A549 (cell line): ENCODE results near the gene CIITA. TPM values are rescaled to one million over a fixed set of nuclear protein-coding genes. Genes with fewer than 3 reads are reported as not detected.

Experiments used
- ATAC-seq, 2 experiments: fragments of 200-7000 bp in 1 of 2; fragments of >200 bp in 1 of 2; cut with Nextera tagmentation in 1 of 2; cut with Tn5 transposase in 1 of 2; 3 replicates each; pipeline versions ENCODE4 v1.8.0 to v1.9.1; 2018 to 2020; ENCODE audit warnings: mild to moderate bottlenecking in 1 of 2, moderate library complexity in 1 of 2
- CTCF ChIA-PET: fragments of 300-600 bp; sonication (Branson Sonifier 250); formaldehyde crosslinking; extraction: SDS; loops from one replicate; lab custom pipeline; 2021; ENCODE audit warnings: antibody characterized with exemption, inconsistent platforms; lab: Yijun Ruan, JAX
- POLR2A ChIA-PET: fragments of 350-600 bp; formaldehyde crosslinking; extraction: SDS; loops from one replicate; lab custom pipeline; 2021; ENCODE audit warnings: antibody characterized with exemption, inconsistent platforms; lab: Yijun Ruan, JAX
- DNase-seq, 2 experiments: peaks; one replicate each; pipeline versions ENCODE4 v3.0.0 to v3.0.0-alpha.2; 2011 to 2016; ENCODE audit warnings: low read depth in 1 of 2, low spot score in 1 of 2
- FAIRE-seq: peaks from 2 replicates; lab custom pipeline; 2011; peaks lifted over from hg19 to GRCh38; lab: Jason Lieb, UNC
- H3K27ac ChIP-seq, 2 experiments: fragments of >200 bp; sonication (Bioruptor Twin); formaldehyde crosslinking; 3 replicates each; pipeline ENCODE4 v1.5.1; 2016 to 2017
- H3K4me1 ChIP-seq: fragments of >200 bp; sonication (Bioruptor Twin); formaldehyde crosslinking; 3 replicates; pipeline ENCODE4 v1.6.1; 2016
- H3K4me2 ChIP-seq: fragments of >200 bp; sonication (Bioruptor Twin); formaldehyde crosslinking; 3 replicates; pipeline ENCODE4 v1.6.1; 2016
- H3K4me3 ChIP-seq: fragments of >200 bp; sonication (Bioruptor Twin); formaldehyde crosslinking; 3 replicates; pipeline ENCODE4 v1.5.1; 2016
- H3K9me3 ChIP-seq: fragments of >200 bp; sonication (Bioruptor Twin); formaldehyde crosslinking; 3 replicates; pipeline ENCODE4 v1.6.1; 2016
- ATOH8 ChIP-seq: fragments of 250-450 bp; sonication (Bioruptor Pico); IDR thresholded peaks from 2 replicates; pipeline ENCODE4 v1.5.0; 2020; ENCODE audit warnings: low read depth, mild to moderate bottlenecking, moderate library complexity
- CEBPB ChIP-seq, 2 experiments: fragments of >200 bp in 1 of 2; sonication (Bioruptor Twin) in 1 of 2; formaldehyde crosslinking in 1 of 2; IDR thresholded peaks; 2 replicates each; pipeline ENCODE4 v1.6.1; 2012 to 2016
- CHD2 ChIP-seq: fragments of 150-350 bp; IDR thresholded peaks from 2 replicates; pipeline ENCODE4 v1.6.1; 2014; ENCODE audit warnings: low read length; ENCODE audit not compliant: partially characterized antibody
- CHD4 ChIP-seq: fragments of 200-600 bp; sonication (generic); IDR thresholded peaks from 2 replicates; pipeline ENCODE4 v1.6.1; 2016; ENCODE audit warnings: antibody characterized with exemption, mild to moderate bottlenecking, borderline replicate concordance
- EHMT2 ChIP-seq: fragments of 200-600 bp; sonication (generic); IDR thresholded peaks from 2 replicates; pipeline ENCODE4 v1.6.1; 2016; ENCODE audit warnings: antibody characterized with exemption, low read depth, mild to moderate bottlenecking, moderate library complexity
- EP300 ChIP-seq, 2 experiments: fragments of >200 bp; sonication (Bioruptor Twin); formaldehyde crosslinking; IDR thresholded peaks; 2 replicates in 1 of 2; 3 replicates in 1 of 2; pipeline ENCODE4 v1.6.1; 2016 to 2017
- FOXS1 ChIP-seq: fragments of 250-450 bp; sonication (Bioruptor Pico); IDR thresholded peaks from 2 replicates; pipeline ENCODE4 v1.5.0; 2020; ENCODE audit warnings: mild to moderate bottlenecking, moderate library complexity
- GATA3 ChIP-seq: IDR thresholded peaks from 2 replicates; pipeline ENCODE4 v1.6.1; 2012; ENCODE audit warnings: borderline replicate concordance
- HDAC2 ChIP-seq: fragments of 200-600 bp; sonication (generic); IDR thresholded peaks from 2 replicates; pipeline ENCODE4 v1.6.1; 2016
- HOXB13 ChIP-seq: fragments of 250-450 bp; sonication (Bioruptor Pico); IDR thresholded peaks from 2 replicates; pipeline ENCODE4 v1.5.0; 2020; ENCODE audit warnings: low read depth, mild to moderate bottlenecking, moderate library complexity
- HOXB5 ChIP-seq: fragments of 250-450 bp; sonication (Bioruptor Pico); IDR thresholded peaks from 2 replicates; pipeline ENCODE4 v1.5.0; 2020; ENCODE audit warnings: mild to moderate bottlenecking, moderate library complexity
- KDM1A ChIP-seq: fragments of 200-600 bp; sonication (generic); IDR thresholded peaks from 2 replicates; pipeline ENCODE4 v1.6.1; 2016; ENCODE audit warnings: low read depth, mild to moderate bottlenecking
- KDM5A ChIP-seq: fragments of 200-600 bp; sonication (generic); IDR thresholded peaks from 2 replicates; pipeline ENCODE4 v1.6.1; 2016; ENCODE audit warnings: antibody characterized with exemption, mild to moderate bottlenecking
- MAFK ChIP-seq: fragments of 450-650 bp; IDR thresholded peaks from 2 replicates; pipeline ENCODE4 v1.6.1; 2014; ENCODE audit not compliant: partially characterized antibody
- MAX ChIP-seq: IDR thresholded peaks from 2 replicates; pipeline ENCODE4 v1.6.1; 2012
- NFE2L2 ChIP-seq: fragments of 150-350 bp; conservative IDR thresholded peaks from 2 replicates; pipeline ENCODE4 v1.6.1; 2014; ENCODE audit warnings: low read length
- NPAS2 ChIP-seq: fragments of 250-450 bp; sonication (Bioruptor Pico); IDR thresholded peaks from 2 replicates; pipeline ENCODE4 v1.8.0; 2022; ENCODE audit warnings: mild to moderate bottlenecking, moderate library complexity, borderline replicate concordance
- NR3C1 ChIP-seq: fragments of >200 bp; sonication (Bioruptor Twin); formaldehyde crosslinking; IDR thresholded peaks from 3 replicates; pipeline ENCODE4 v1.6.1; 2017
- PBX3 ChIP-seq: IDR thresholded peaks from 2 replicates; pipeline ENCODE4 v1.6.1; 2012
- PHF8 ChIP-seq: fragments of 200-600 bp; sonication (generic); IDR thresholded peaks from 2 replicates; pipeline ENCODE4 v1.6.1; 2016; ENCODE audit warnings: low read depth, mild to moderate bottlenecking, antibody characterized with exemption, moderate library complexity, borderline replicate concordance
- POLR2A ChIP-seq: IDR thresholded peaks from 2 replicates; pipeline ENCODE4 v1.6.1; 2012; ENCODE audit warnings: mild to moderate bottlenecking, low read length
- POLR2AphosphoS2 ChIP-seq: conservative IDR thresholded peaks from 2 replicates; pipeline ENCODE4 v1.6.1; 2012; ENCODE audit warnings: low read length, improper control_type of control experiment, inconsistent platforms
- RNF2 ChIP-seq: fragments of 200-600 bp; sonication (generic); IDR thresholded peaks from 2 replicates; pipeline ENCODE4 v1.6.1; 2016; ENCODE audit warnings: low read depth, mild to moderate bottlenecking, antibody characterized with exemption, moderate library complexity, borderline replicate concordance
- SMC3 ChIP-seq: fragments of >200 bp; sonication (Bioruptor Twin); formaldehyde crosslinking; IDR thresholded peaks from 3 replicates; pipeline ENCODE4 v1.6.1; 2018; ENCODE audit warnings: inconsistent platforms
- TFCP2L1 ChIP-seq: fragments of 250-450 bp; sonication (Bioruptor Pico); IDR thresholded peaks from 2 replicates; pipeline ENCODE4 v1.5.0; 2021; ENCODE audit warnings: mild to moderate bottlenecking
- ZC3H11A ChIP-seq: fragments of 450-650 bp; IDR thresholded peaks from 2 replicates; pipeline ENCODE4 v1.6.1; 2014; ENCODE audit warnings: antibody characterized with exemption, mild to moderate bottlenecking
- ZFP36 ChIP-seq: fragments of 450-650 bp; IDR thresholded peaks from 2 replicates; pipeline ENCODE4 v1.6.1; 2014; ENCODE audit warnings: borderline replicate concordance; ENCODE audit not compliant: partially characterized antibody
- WGBS: methylation state at CpG from one replicate; pipeline ENCODE4 v1.1.6; 2017; ENCODE audit errors: missing lambda C conversion rate; 5-methylcytosine and 5-hydroxymethylcytosine counted together
- polyA plus RNA-seq, 4 experiments: library from polyadenylated mRNA; depleted of rRNA in 3 of 4; stranded (reverse); fragments of >200 nt; fragmentation: RNase III in 1 of 4; extraction: RNeasy Plus Mini Kit Qiagen cat#74134 plus additional on column Dnase treatment in 1 of 4; gene quantifications; 2 replicates in 3 of 4; 3 replicates in 1 of 4; pipeline ENCODE4 v1.2.3, GENCODE V29; 2011 to 2017
- TF ChIP-seq, protein P1 (sequence below): fragments of 250-450 bp; sonication (Bioruptor Pico); IDR thresholded peaks from 2 replicates; pipeline ENCODE4 v1.5.0; 2021; ENCODE audit warnings: mild to moderate bottlenecking, moderate library complexity, borderline replicate concordance

The CIITA gene
- polyA plus RNA-seq, 2 of the 4 experiments (the other 2 are of a cell fraction): 0.06 TPM; not detected in 1

DNA sequence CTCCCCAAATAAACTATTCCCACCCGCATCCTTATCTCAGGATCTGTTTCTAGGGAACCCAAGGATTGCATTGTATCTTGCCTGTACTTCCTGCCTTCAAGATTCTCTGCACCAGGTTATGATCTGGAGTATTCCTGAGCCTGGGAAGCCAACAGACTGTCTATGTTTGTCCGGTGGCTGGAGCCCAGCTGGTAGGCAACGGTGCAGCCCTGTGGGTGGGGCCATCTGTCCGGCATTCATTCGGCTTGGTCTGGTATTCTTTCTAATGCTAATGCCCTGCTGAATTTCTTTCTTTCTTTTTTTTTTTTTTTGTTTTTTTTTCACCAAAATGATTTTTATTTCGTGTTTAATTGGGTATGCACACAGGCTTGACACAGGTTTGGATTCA lies 37.7 kb upstream of the CIITA start:
- Histone ChIP-seq H3K27ac (no peak overlapping the region), H3K9me3 (no peaks in the 10 kb centered on the region), H3K4me3 (no peak overlapping the region), H3K4me2 (no peak overlapping the region), H3K4me1 (no peaks in the 10 kb centered on the region)
- no peak for TF ChIP-seq ZC3H11A
- no peak for TF ChIP-seq POLR2A
- TF ChIP-seq HOXB5 (CRISPR knock-in tag): no peak
- TF ChIP-seq NR3C1: no peak
- TF ChIP-seq KDM5A: no peak
- ATAC-seq (no peak), DNase-seq (no peak), FAIRE-seq (no peak)
- POLR2A ChIA-PET: no interaction called here
- CTCF ChIA-PET: interaction anchor here (1.1 kb wide), 1 partner anchor 324 kb away, joined by 4 read pairs; no protein-coding TSS in a partner anchor
- 29% methylated on average over 6 of the region's 6 CpGs for WGBS

DNA sequence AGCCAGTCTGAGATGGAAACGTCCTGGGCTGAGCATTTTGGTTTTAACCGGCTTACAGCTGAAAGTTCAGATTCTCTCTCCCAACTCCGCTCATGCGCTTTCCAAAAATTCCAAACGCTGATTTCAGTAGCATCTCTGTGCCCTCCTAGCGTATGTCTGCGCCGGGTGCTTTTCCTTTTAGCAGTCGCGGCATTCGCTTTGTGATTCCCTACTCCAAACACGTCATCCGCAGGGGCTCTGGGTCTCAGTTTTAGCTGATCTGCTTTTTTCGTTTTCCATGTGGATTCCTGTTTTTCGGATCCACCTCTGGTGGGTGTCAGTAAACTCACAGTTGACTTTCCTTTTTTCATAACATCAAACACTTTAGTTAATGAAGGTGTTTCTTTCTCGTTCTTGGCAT lies 36.3 kb upstream of the CIITA start:
- H3K27ac ChIP-seq: no peak overlapping the region
- no peaks in the 10 kb centered on the region for H3K4me1 ChIP-seq
- no peak overlapping the region for H3K4me3 ChIP-seq
- POLR2A ChIA-PET: no interaction called here
- DNase-seq (no peak), ATAC-seq (no peak), FAIRE-seq (no peak)
- no peaks in the 10 kb centered on the region for H3K9me3 ChIP-seq
- 63% methylated on average over 16 of the region's 16 CpGs for WGBS
- CTCF ChIA-PET: no interaction called here
- no peak overlapping the region for H3K4me2 ChIP-seq
- no peak for TF ChIP-seq MAFK
- no peak for TF ChIP-seq CHD2
- TF ChIP-seq MAX: no peak
- TF ChIP-seq NPAS2 (CRISPR knock-in tag): no peak
- TF ChIP-seq ZFP36: no peak
- TF ChIP-seq PBX3: no peak
- no peak for TF ChIP-seq KDM5A

DNA sequence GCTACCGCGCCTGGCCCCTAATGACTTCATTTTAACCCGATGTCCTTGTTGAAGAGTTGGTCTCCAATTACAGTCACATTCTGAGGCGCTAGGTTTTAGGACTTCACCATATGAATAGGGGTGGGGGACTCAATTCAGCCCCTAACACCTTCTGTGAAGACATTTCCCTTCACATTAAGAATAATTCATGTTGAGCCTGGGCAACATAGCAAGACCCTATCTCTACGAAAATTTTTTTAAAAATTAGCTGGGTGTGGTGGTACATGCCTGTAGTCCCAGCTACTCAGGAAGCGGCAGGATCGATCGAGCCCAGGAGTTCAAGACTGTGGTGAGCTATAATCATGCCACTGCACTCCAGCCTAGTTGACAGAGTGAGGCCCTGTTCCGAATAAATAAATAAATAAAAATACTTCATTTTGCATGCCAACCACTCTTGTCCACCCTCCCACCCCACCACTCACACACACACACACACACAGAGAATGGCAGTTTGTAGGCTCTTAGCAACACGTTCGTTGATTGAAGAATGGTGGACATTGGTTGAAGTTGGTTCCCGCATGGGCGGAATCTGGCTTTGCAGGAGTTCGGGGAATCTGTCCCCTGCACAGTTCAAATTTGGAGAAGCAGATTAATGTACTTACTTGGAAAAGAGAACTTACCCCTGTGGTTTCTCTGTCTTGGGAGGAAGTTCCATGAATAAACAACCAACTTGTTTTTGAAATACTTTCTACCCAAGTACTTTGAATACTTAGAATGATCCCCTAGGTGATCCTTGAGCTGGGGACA lies 30.6 kb upstream of the CIITA start:
- Histone ChIP-seq H3K4me3 (no peak overlapping the region), H3K4me1 (no peaks in the 10 kb centered on the region), H3K27ac (no peak overlapping the region), H3K9me3 (no peaks in the 10 kb centered on the region), H3K4me2 (no peak overlapping the region)
- TF ChIP-seq HOXB13 (CRISPR knock-in tag) (no peak), NFE2L2 (no peak), SMC3 (no peak), EP300 (IDR thresholded peaks at IDR 0.05) (no peak), EHMT2 (no peak), CHD4 (no peak), FOXS1 (no peak), GATA3 (no peak), KDM1A (no peak), ZC3H11A (no peak), POLR2AphosphoS2 (no peak), TFCP2L1 (CRISPR knock-in tag) (no peak), MAX (no peak), HDAC2 (no peak), PBX3 (no peak), RNF2 (no peak), ATOH8 (CRISPR knock-in tag) (no peak), CEBPB (IDR thresholded peaks at IDR 0.05) (no peak), PHF8 (no peak)
- TF ChIP-seq, protein P1, sequence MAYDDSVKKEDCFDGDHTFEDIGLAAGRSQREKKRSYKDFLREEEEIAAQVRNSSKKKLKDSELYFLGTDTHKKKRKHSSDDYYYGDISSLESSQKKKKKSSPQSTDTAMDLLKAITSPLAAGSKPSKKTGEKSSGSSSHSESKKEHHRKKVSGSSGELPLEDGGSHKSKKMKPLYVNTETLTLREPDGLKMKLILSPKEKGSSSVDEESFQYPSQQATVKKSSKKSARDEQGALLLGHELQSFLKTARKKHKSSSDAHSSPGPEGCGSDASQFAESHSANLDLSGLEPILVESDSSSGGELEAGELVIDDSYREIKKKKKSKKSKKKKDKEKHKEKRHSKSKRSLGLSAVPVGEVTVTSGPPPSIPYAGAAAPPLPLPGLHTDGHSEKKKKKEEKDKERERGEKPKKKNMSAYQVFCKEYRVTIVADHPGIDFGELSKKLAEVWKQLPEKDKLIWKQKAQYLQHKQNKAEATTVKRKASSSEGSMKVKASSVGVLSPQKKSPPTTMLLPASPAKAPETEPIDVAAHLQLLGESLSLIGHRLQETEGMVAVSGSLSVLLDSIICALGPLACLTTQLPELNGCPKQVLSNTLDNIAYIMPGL: no peak
- no peak for FAIRE-seq
- ChIA-PET POLR2A (no interaction called here), CTCF (interaction anchor here (1.4 kb wide), 1 partner anchor 63 kb away, joined by 3 read pairs; no protein-coding TSS in a partner anchor)
- 63% methylated on average over 14 of the region's 14 CpGs for WGBS
- no peak for ATAC-seq
- no peak for DNase-seq
